Activated T-helper 1 cell treated with anti-CD3 and anti-CD28 coated beads, Interleukin-12 subunit alpha, Interleukin-12 subunit beta, Interleukin-2, Interleukin-4 antibody, amounts not matched to agents 30 ng/mL and 10 ng/mL and 1 ng/mL, durations not matched to agents 14 hours and 24 hours and 36 hours (primary cell): Measurements from ENCODE around the gene FANCD2. TPM values are rescaled to one million over a fixed set of nuclear protein-coding genes. Genes with fewer than 3 reads are reported as not detected.
"Not testable (repeated sequence)": the region's sequence is repeated elsewhere in the genome, so short reads cannot be mapped to it uniquely, and the experiment has no call there.

ENCODE experiments used
- DNase-seq: peaks from one replicate; pipeline ENCODE4 v3.0.0; 2021; ENCODE audit warnings: low spot score
- H3K27ac Mint-ChIP-seq: one replicate; pipeline ENCODE4 v1.8.0; 2021; ENCODE audit warnings: mild to moderate bottlenecking, mixed read lengths
- H3K27me3 Mint-ChIP-seq: one replicate; pipeline ENCODE4 v1.8.0; 2022; ENCODE audit warnings: mild to moderate bottlenecking, moderate library complexity, mixed read lengths; ENCODE audit not compliant: insufficient read depth
- H3K36me3 Mint-ChIP-seq: one replicate; pipeline ENCODE4 v1.8.0; 2021; ENCODE audit warnings: low read depth, mixed read lengths
- H3K4me1 Mint-ChIP-seq: one replicate; pipeline ENCODE4 v1.8.0; 2021; ENCODE audit warnings: low read depth, mixed read lengths
- H3K4me3 Mint-ChIP-seq: one replicate; pipeline ENCODE4 v1.8.0; 2021; ENCODE audit warnings: mild to moderate bottlenecking, moderate library complexity, mixed read lengths
- H3K9me3 Mint-ChIP-seq: one replicate; pipeline ENCODE4 v1.8.0; 2021; ENCODE audit warnings: mixed read lengths
- intact Hi-C: fragments of 100-400 bp; cut with micrococcal nuclease; formaldehyde crosslinking; loops from one replicate; pipeline ENCODE4 v1.15.1; 2024
- total RNA-seq: library from RNA; stranded (reverse); gene quantifications from 2 replicates; pipeline ENCODE4 v1.2.3, GENCODE V29; 2022

Gene FANCD2
- total RNA-seq, 1 donor from 2014 or later, result 63.4 TPM

DNA sequence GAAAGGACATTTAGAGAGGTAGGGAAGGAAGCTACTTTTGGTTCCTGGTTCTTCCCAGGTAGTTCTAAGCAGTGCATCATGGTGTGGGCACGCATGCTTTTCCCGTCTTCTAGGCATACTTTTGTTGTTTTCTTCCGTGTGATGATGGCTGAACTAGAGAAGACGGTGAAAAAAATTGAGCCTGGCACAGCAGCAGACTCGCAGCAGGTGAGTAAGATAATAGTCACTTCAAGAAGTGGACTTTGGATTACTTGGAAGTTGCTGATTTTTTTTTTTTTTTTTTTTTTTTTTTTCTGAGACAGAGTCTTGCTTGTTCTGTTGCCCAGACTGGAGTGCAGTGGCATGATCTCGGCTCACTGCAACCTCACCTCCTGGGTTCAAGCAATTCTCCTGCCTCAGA, 63.9 kb downstream of the FANCD2 start:
- H3K27ac Mint-ChIP-seq, result no peak overlapping the region
- no peaks in the 10 kb centered on the region for H3K4me1 Mint-ChIP-seq
- peaks cover 32% of the 10 kb centered on the region for H3K36me3 Mint-ChIP-seq
- no peaks in the 10 kb centered on the region for H3K27me3 Mint-ChIP-seq
- no peak overlapping the region for H3K4me3 Mint-ChIP-seq
- no peaks in the 10 kb centered on the region for H3K9me3 Mint-ChIP-seq
- intact Hi-C loops, result no loop called here
- DNase-seq, result no peak

DNA sequence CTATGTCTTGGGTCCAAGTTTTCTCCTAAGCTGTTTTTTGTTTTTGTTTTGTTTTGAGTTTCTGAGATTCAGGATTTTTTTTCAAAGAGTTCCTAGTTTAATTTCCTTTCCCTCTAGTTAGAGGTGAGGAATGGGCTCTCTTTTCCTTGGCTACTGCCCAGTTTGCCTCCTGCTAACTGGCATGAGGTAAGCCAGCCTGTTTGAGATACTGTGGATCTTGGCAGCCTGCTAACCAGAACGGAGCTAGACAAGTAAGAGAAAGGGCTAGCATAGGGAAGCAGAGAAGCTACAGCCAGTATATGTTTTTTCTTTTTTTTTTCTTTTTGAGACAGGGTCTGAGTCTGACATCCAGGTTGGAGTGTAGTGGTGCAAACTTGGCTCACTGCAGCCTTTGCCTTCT, 64.5 kb downstream of the FANCD2 start:
- not testable (repeated sequence) for H3K27me3 Mint-ChIP-seq, H3K4me3 Mint-ChIP-seq

DNA sequence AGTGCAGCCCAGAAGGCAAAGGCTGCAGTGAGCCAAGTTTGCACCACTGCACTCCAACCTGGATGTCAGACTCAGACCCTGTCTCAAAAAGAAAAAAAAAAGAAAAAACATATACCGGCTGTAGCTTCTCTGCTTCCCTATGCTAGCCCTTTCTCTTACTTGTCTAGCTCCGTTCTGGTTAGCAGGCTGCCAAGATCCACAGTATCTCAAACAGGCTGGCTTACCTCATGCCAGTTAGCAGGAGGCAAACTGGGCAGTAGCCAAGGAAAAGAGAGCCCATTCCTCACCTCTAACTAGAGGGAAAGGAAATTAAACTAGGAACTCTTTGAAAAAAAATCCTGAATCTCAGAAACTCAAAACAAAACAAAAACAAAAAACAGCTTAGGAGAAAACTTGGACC, 65.2 kb downstream of the FANCD2 start:
- H3K4me1 Mint-ChIP-seq, H3K4me3 Mint-ChIP-seq, H3K27me3 Mint-ChIP-seq, H3K27ac Mint-ChIP-seq, H3K9me3 Mint-ChIP-seq, intact Hi-C loops, DNase-seq: not testable (repeated sequence)
- peaks cover 32% of the 10 kb centered on the region for H3K36me3 Mint-ChIP-seq

More for the DNA sequence above, 64.5 kb downstream of the FANCD2 start:
- DNase-seq, H3K27ac Mint-ChIP-seq, H3K4me1 Mint-ChIP-seq, intact Hi-C loops, H3K9me3 Mint-ChIP-seq: not testable (repeated sequence)
- peaks cover 32% of the 10 kb centered on the region for H3K36me3 Mint-ChIP-seq

DNA sequence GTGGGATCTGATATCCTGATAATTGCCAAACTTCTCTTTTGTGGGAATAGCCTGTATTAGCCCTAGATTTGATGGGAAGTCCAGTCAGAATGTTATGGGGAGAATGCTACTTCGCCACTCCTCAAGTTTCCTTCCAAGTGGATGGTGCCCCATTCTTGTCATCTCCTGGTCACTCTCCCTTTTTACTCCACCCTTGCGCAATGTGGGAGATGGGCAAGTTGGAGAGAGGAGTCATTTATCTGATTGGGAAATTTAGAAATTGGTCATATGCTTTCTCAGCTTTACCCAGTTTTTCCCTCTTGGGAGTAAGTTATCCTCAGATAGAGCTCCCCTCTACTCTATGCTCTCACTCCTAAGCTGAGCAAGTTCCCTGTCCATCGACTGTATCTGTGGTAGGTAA, 67.4 kb downstream of the FANCD2 start:
- H3K27ac Mint-ChIP-seq, result no peak overlapping the region
- intact Hi-C loops, result no loop called here
- no peaks in the 10 kb centered on the region for H3K27me3 Mint-ChIP-seq
- H3K4me1 Mint-ChIP-seq, result no peaks in the 10 kb centered on the region
- DNase-seq, result no peak
- no peaks in the 10 kb centered on the region for H3K9me3 Mint-ChIP-seq
- H3K36me3 Mint-ChIP-seq, result peaks cover 29% of the 10 kb centered on the region
- no peak overlapping the region for H3K4me3 Mint-ChIP-seq

DNA sequence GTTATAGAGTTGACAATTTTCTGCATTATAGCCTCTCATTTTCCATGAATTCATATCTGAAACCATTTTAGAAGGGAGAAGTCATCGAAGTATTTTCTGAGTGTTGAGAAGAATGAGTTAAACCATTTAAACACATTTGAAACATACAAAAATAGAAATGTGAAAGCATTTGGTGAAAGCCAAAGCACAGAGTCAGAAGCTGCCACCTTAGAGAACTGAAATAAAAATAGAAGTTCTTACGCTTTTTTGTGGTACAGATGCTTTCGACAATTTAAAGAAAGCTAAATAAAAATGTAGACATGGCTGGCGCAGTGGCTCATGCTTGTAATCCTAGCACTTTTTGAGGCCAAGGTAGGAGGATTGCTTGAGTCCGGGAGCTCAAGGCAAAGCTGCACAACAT, 72.8 kb downstream of the FANCD2 start:
- DNase-seq, result no peak
- intact Hi-C loops, result no loop called here
- Mint-ChIP-seq H3K9me3 (no peaks in the 10 kb centered on the region), H3K27ac (no peak overlapping the region), H3K27me3 (no peaks in the 10 kb centered on the region), H3K36me3 (peaks cover 23% of the 10 kb centered on the region), H3K4me3 (no peak overlapping the region), H3K4me1 (no peaks in the 10 kb centered on the region)

DNA sequence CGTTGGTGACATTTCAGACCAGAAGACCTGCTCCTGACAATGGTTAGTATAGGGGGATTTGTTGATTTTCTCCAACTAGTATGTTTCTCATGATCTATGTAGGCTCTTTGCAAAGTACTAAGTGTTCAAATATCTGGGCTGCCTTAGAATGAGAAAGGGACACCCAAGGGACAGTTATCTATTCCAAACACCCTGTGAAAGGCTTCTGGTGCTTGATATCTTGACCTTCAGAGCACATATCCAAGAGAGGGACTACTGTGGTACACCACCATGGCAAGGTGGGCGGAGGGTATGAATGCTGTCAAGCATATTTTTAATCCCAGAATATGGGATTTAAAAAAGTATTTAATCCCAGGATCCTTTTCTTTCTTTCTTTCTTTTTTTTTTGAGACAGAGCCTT, 80.7 kb downstream of the FANCD2 start:
- H3K27me3 Mint-ChIP-seq, result peaks cover 2% of the 10 kb centered on the region
- H3K4me3 Mint-ChIP-seq, result no peak overlapping the region
- no peak overlapping the region for H3K27ac Mint-ChIP-seq
- peaks cover 1% of the 10 kb centered on the region for H3K36me3 Mint-ChIP-seq
- H3K4me1 Mint-ChIP-seq, result no peaks in the 10 kb centered on the region
- DNase-seq, result no peak
- intact Hi-C loops, result no loop called here
- no peaks in the 10 kb centered on the region for H3K9me3 Mint-ChIP-seq

DNA sequence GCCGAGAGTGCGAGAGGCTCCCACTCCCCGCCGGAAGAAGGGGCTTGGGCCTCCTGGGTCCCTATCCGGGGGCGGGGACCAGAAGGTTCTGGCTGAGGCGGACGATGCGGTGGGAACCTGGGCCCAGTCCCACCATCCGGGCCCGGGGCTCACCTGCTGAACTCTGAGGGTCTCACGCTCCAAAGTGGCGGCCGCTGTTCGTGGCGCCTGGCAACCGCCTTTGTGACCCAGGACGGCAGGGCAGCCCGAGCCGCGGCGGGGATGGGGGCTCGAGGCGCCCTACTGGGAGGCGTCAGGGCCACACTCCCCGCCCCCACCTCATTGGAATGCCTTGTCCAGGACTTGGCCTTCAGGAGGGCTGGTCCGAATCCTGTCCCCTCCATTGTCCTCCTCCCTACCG, 81.9 kb downstream of the FANCD2 start, which contains the start of gene FANCD2OS:
FANCD2OS (minus strand) TSS at position 165 of the 400 bp plus-strand sequence. CDS start 3,481 bp downstream, outside the sequence.
- Mint-ChIP-seq H3K36me3 (no peaks in the 10 kb centered on the region), H3K4me3 (no peak within 1 kb of the TSS), H3K4me1 (no peaks in the 10 kb centered on the region), H3K27me3 (peaks cover 2% of the 10 kb centered on the region), H3K27ac (no peak within 1 kb of the TSS), H3K9me3 (no peaks in the 10 kb centered on the region)
- intact Hi-C loops, result no loop called here
- DNase-seq, result no peak

DNA sequence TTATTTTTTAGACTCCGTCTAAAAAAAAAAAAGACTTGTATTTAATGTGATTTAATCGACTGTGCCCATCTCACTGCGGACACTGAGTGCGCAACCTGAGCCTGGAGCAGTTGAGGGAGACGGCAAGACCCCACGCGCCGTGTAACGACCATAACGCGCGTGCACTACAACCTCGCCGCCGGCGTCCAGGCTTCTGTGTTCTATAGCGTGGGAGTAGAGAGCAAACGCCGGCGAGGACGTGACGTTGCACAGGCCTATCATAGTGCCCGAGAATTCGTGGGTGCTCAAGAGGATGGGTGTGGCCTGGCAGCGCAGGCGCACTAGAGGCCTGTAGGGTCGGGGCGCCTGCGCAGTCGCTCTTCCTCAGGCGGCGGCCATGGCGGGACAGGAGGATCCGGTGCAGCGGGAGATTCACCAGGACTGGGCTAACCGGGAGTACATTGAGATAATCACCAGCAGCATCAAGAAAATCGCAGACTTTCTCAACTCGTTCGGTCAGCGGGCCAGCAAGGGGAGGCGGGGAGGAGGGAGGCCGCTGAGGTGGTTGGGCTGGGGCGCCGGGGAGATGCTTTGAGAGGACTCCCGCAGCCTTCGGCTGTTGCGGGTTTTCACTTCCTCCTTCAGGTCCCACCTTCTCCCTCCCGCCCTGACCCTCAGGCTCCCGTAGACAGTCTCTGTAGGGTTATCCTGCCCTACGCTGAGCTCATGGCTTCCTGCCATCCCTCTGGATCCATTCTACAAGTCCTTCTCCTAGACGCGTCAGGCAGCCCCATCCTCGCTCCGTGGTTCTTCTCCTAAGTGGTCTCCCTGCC, 89.3 kb downstream of the FANCD2 start, which contains the start of gene BRK1:
BRK1 (plus strand) TSS at position 350 of the 812 bp plus-strand sequence; CDS start at position 377, 27 bp downstream.
- intact Hi-C loops, result loop anchor here (1.0 to 10.0 kb wide), 15 partner anchors 26 to 753 kb away; partner anchors contain the start of genes ARPC4, BRPF1, CRELD1 and FANCD2
- Mint-ChIP-seq H3K36me3 (peaks cover 18% of the 10 kb centered on the region), H3K9me3 (no peaks in the 10 kb centered on the region), H3K27ac (peak within 1 kb of the TSS; percentile 96), H3K4me3 (peak within 1 kb of the TSS; percentile 99), H3K4me1 (peaks cover 31% of the 10 kb centered on the region), H3K27me3 (peaks cover 2% of the 10 kb centered on the region)
- peak; percentile 90 for DNase-seq

DNA sequence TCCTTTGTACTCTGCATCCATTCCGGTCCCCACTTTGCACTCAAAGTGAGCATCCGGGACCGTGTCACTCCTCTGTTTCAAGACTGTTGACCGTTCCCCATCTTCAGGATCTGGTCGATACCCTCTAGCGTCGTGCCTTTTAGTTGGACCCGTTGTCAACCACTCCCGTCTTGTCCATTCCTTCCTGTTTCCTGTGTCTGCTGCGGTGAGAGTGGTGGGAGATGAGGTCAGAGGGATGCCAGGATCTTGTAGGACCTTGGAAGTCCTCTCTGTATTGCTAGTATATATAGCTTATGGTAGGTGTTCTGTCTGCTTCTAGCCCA, 89.9 kb downstream of the FANCD2 start:
- peaks cover 37% of the 10 kb centered on the region for H3K4me1 Mint-ChIP-seq
- peak overlapping the region; percentile 99 for H3K4me3 Mint-ChIP-seq
- H3K36me3 Mint-ChIP-seq, result peaks cover 22% of the 10 kb centered on the region
- H3K27ac Mint-ChIP-seq, result peak overlapping the region; percentile 96
- peaks cover 2% of the 10 kb centered on the region for H3K27me3 Mint-ChIP-seq
- no peaks in the 10 kb centered on the region for H3K9me3 Mint-ChIP-seq
- intact Hi-C loops, result loop anchor here (1.0 to 10.0 kb wide), 4 partner anchors 49 to 754 kb away; partner anchors contain the start of genes IRAK2, RPUSD3 and THUMPD3
- no peak for DNase-seq

DNA sequence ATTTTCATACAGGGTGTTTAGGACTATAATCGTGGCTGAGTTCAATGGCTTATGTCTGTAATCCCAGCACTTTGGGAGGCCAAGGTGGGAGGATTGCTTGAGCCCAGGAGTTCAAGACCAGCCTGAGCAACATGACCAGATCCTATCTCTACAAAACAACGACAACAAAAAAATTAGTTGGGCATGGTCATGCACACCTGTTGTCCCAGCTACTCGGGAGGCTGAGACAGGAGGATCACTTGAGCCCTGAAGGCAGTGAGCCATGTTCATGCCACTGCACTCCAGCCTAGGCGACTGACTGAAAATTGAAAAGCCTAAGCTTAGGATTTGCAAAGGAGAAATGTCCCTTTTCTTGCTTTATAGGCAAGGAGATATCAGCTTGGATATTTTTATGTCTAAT, 90.7 kb downstream of the FANCD2 start:
- Mint-ChIP-seq H3K4me3 (peak overlapping the region; percentile 99), H3K4me1 (peaks cover 39% of the 10 kb centered on the region), H3K27me3 (peaks cover 2% of the 10 kb centered on the region), H3K27ac (peak overlapping the region; percentile 96), H3K36me3 (peaks cover 25% of the 10 kb centered on the region), H3K9me3 (no peaks in the 10 kb centered on the region)
- DNase-seq, result no peak
- intact Hi-C loops, result loop anchor here (1.0 to 10.0 kb wide), 4 partner anchors 48 to 755 kb away; partner anchors contain the start of genes IRAK2, RPUSD3 and THUMPD3

DNA sequence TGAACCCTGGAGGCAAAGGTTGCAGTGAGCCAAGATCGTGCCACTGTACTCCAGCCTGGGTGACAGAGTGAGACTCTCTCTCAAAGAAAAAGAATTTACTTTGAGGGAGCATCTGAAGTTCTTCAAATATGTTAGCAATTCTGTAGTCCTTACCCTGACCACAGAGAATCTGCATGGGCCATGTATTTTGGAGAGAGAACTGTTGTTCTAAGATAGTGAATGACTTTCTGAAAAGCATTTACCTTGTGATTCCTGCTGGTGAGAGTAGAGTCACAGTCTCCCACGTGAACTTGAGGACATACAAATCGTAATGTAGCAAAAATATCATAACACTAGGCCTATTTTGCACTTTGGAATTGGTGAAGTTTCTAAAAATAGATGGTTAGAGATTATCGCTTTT, 93.1 kb downstream of the FANCD2 start:
- intact Hi-C loops, result loop anchor here (5.0 to 10.0 kb wide), 2 partner anchors 275 to 757 kb away; partner anchors contain the start of genes RPUSD3 and THUMPD3
- peaks cover 47% of the 10 kb centered on the region for H3K4me1 Mint-ChIP-seq

DNA sequence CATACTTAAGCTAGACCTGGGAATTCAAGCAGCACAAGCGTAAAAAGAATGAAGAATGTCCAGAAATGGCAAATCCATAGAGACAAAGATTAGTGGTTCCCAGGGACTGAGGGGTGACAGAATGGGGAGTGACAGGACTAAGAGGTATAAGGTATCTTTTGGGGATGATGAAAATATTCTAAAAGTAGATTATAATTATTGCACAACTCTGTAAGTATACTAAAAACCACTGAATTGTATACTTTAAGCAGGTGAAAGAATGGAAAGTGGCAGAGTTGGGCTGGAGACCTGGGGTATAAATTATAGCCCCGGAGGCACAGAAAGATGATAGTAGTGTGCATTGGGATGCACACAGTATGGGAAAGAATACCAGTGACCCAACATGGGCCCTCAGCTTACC, 94.8 kb downstream of the FANCD2 start:
- intact Hi-C loops, result no loop called here
- Mint-ChIP-seq H3K36me3 (peaks cover 43% of the 10 kb centered on the region), H3K27ac (no peak overlapping the region), H3K4me1 (peaks cover 41% of the 10 kb centered on the region), H3K9me3 (no peaks in the 10 kb centered on the region), H3K4me3 (no peak overlapping the region), H3K27me3 (no peaks in the 10 kb centered on the region)
- no peak for DNase-seq

More for the DNA sequence above, 93.1 kb downstream of the FANCD2 start:
- Mint-ChIP-seq H3K27me3 (peaks cover 2% of the 10 kb centered on the region), H3K36me3 (peaks cover 33% of the 10 kb centered on the region), H3K27ac (no peak overlapping the region), H3K9me3 (no peaks in the 10 kb centered on the region), H3K4me3 (no peak overlapping the region)
- DNase-seq, result no peak

DNA sequence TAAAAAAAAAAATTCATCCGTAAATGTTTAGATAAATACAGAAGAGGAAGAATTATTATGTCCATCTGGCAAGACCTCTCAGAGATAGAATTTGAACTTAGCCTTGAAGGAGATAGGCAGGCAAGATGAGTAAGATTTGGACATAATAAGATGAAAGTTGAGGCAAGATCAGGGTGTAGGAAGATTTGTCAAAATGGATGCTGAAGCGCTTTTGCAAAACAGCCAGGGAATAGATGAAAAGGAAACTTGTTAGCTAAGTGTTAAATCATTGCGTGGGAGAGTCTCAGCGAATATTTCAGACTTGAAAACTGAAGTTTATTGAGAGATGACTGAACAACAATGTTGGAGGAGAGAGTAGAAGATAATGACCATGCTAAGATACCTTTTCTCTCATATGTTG, 96.5 kb downstream of the FANCD2 start:
- Mint-ChIP-seq H3K4me1 (peaks cover 32% of the 10 kb centered on the region), H3K27me3 (no peaks in the 10 kb centered on the region), H3K27ac (peak overlapping the region; percentile 73), H3K9me3 (no peaks in the 10 kb centered on the region), H3K36me3 (peaks cover 49% of the 10 kb centered on the region), H3K4me3 (no peak overlapping the region)
- DNase-seq, result no peak
- intact Hi-C loops, result no loop called here
